ENCODE measurements around the gene THBS2. TPM values are rescaled to one million over a fixed set of nuclear protein-coding genes. Genes with fewer than 3 reads are reported as not detected.

THBS2 gene
- total and polyA plus RNA-seq, 4 donors: 5.5 to 35.4 (median 24.1) TPM

DNA sequence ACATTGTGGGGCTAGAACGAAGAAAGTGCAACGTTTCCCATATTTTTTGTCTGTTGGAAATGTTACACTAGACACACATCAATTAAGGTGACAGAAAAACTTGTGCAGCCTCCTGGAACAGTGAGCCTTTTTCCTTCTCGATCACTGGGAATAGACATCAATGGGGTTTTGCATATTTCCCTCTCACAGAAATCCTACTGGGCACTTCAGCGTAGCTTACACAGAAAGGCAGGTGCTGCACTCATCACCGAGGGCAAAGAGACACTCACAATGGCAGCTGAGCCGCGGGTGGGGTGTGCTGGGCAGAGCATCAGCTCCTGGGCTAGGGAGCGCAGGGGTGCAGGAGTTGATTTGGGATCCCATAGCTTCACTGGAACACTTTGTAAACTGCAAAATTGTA is 64.5 kb downstream of the THBS2 start:
- no peak for DNase-seq
- no peak for ATAC-seq (ENCODE audit: insufficient read depth, low FRiP score)
- Histone ChIP-seq H3K9ac (ENCODE audit: insufficient read depth in 1 of 2, low read length in 2 of 2) (no peak overlapping the region), H3K27ac (ENCODE audit: low read depth in 1 of 2, low read length in 1 of 2) (no peak overlapping the region), H3K4me1 (ENCODE audit: control insufficient read depth in 5 of 5, insufficient read depth in 5 of 5, low read length in 5 of 5) (peaks cover 0 to 9% (median 3%) of the 10 kb centered on the region in 5 donors), H3K9me3 (ENCODE audit: control insufficient read depth in 4 of 4, insufficient read depth in 3 of 4, low read length in 3 of 4) (no peaks in the 10 kb centered on the region), H3K4me3 (no peak overlapping the region), H3K27me3 (ENCODE audit: control insufficient read depth in 3 of 3, insufficient read depth in 3 of 3, low read length in 2 of 3) (no peaks in the 10 kb centered on the region), H3K36me3 (ENCODE audit: control insufficient read depth in 4 of 4, insufficient read depth in 4 of 4, low read length in 4 of 4) (no peaks in the 10 kb centered on the region)
- whole genome bisulfite sequencing, 2 donors: 74 to 83% methylated on average over 8 of the region's 8 CpGs
- TF ChIP-seq CTCF (IDR thresholded peaks at IDR 0.05; ENCODE audit: control extremely low read depth, extremely low read depth): no peak

DNA sequence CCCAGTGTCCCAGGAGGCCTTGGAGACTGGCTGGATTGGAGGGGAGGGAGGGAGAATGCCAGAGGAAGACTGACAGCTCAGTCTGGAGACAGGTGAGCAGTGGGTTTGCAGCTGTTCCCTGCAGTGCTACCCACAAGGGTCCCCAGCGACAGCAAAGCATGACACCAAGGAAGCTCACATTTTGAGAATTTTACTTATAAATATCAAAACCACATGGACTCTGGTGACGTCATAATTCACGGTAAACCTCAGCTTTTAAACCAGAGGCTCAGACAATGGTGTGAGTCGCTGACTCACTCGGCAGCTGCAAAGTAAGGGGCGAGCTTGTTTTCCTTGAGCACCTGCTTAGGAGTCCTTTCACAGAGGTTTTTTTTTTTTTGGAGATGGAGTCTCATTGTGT is 65.2 kb downstream of the THBS2 start:
- H3K36me3 ChIP-seq (ENCODE audit: control insufficient read depth in 4 of 4, insufficient read depth in 4 of 4, low read length in 4 of 4): no peaks in the 10 kb centered on the region
- ATAC-seq (ENCODE audit: insufficient read depth, low FRiP score): no peak
- no peaks in the 10 kb centered on the region for H3K9me3 ChIP-seq (ENCODE audit: control insufficient read depth in 4 of 4, insufficient read depth in 3 of 4, low read length in 3 of 4)
- 70 to 72% methylated on average over 6 of the region's 6 CpGs for whole genome bisulfite sequencing, 2 donors
- H3K4me1 ChIP-seq (ENCODE audit: control insufficient read depth in 5 of 5, insufficient read depth in 5 of 5, low read length in 5 of 5): peaks cover 0 to 9% (median 3%) of the 10 kb centered on the region in 5 donors
- H3K27me3 ChIP-seq (ENCODE audit: control insufficient read depth in 3 of 3, insufficient read depth in 3 of 3, low read length in 2 of 3): no peaks in the 10 kb centered on the region
- no peak overlapping the region for H3K27ac ChIP-seq (ENCODE audit: low read depth in 1 of 2, low read length in 1 of 2)
- DNase-seq: no peak
- H3K4me3 ChIP-seq: no peak overlapping the region
- TF ChIP-seq CTCF (IDR thresholded peaks at IDR 0.05; ENCODE audit: control extremely low read depth, extremely low read depth): no peak
- no peak overlapping the region for H3K9ac ChIP-seq (ENCODE audit: insufficient read depth in 1 of 2, low read length in 2 of 2)

DNA sequence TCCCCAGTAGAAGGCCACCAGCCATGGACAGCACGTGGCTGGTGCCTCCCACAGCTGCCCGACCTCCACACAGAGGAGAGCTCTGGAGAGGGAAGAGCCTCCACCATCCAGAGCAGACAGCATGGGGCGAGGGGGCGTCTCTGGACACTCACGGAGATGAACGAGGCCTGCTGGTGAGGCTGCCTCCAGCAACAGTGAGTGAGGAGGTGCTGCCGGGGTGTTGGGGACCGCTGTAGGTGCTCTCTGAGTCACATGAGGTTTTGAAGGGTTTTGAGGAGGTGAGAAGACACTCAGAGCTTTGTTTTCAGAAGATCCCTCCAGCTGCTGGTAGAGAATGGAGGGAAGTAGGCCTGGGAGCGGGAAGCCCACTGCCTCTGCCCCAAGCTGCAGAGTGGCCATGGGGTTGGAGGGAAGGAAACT is 65.6 kb downstream of the THBS2 start:
- H3K9ac ChIP-seq (ENCODE audit: insufficient read depth in 1 of 2, low read length in 2 of 2): no peak overlapping the region
- no peak for DNase-seq
- WGBS, 2 donors: 75 to 80% methylated on average over 9 of the region's 9 CpGs
- no peak for ATAC-seq (ENCODE audit: insufficient read depth, low FRiP score)
- H3K27me3 ChIP-seq (ENCODE audit: control insufficient read depth in 3 of 3, insufficient read depth in 3 of 3, low read length in 2 of 3): no peaks in the 10 kb centered on the region
- no peak for TF ChIP-seq CTCF (IDR thresholded peaks at IDR 0.05; ENCODE audit: control extremely low read depth, extremely low read depth)
- no peak overlapping the region for H3K27ac ChIP-seq (ENCODE audit: low read depth in 1 of 2, low read length in 1 of 2)
- peaks cover 0 to 9% (median 3%) of the 10 kb centered on the region in 5 donors for H3K4me1 ChIP-seq (ENCODE audit: control insufficient read depth in 5 of 5, insufficient read depth in 5 of 5, low read length in 5 of 5)
- H3K9me3 ChIP-seq (ENCODE audit: control insufficient read depth in 4 of 4, insufficient read depth in 3 of 4, low read length in 3 of 4): no peaks in the 10 kb centered on the region
- no peaks in the 10 kb centered on the region for H3K36me3 ChIP-seq (ENCODE audit: control insufficient read depth in 4 of 4, insufficient read depth in 4 of 4, low read length in 4 of 4)
- no peak overlapping the region for H3K4me3 ChIP-seq

DNA sequence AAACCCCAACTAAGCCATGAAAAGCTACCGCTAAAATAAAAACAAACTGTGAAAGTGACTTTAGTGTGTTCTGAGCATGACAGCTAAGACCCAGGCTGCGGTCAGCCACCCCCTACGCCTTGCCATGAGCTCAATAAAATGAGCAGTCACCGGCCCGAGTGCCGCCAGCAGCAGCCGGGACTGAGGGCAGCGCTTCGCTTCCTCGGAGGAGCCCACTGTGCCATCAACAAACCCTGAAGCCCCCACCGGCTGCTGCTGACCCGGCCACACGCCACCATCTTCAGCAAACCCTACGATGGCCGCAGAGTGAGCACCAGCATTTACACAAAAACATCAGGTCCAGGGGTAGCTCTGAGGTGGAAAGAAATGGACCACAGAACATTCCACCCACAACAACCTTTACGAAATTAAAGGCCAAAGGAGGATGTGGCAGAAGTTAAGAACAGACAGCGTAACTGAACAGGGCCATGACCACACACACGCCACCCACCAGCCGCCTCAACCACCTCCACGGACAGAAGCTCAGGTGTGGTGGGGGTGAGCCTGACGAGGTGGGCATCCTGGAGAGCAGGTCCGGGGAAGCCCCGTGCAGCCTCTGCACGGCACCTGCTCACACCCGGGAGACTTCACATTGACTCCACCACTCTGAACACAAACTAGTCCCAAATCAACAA is 67.0 kb downstream of the THBS2 start:
- H3K27ac ChIP-seq (ENCODE audit: low read depth in 1 of 2, low read length in 1 of 2): no peak overlapping the region
- no peak overlapping the region for H3K4me3 ChIP-seq
- no peaks in the 10 kb centered on the region for H3K9me3 ChIP-seq (ENCODE audit: control insufficient read depth in 4 of 4, insufficient read depth in 3 of 4, low read length in 3 of 4)
- TF ChIP-seq CTCF (IDR thresholded peaks at IDR 0.05; ENCODE audit: control extremely low read depth, extremely low read depth): no peak
- H3K9ac ChIP-seq (ENCODE audit: insufficient read depth in 1 of 2, low read length in 2 of 2): no peak overlapping the region
- no peaks in the 10 kb centered on the region for H3K27me3 ChIP-seq (ENCODE audit: control insufficient read depth in 3 of 3, insufficient read depth in 3 of 3, low read length in 2 of 3)
- WGBS, 2 donors: 91 to 93% methylated on average over 25 of the region's 25 CpGs
- no peaks in the 10 kb centered on the region for H3K36me3 ChIP-seq (ENCODE audit: control insufficient read depth in 4 of 4, insufficient read depth in 4 of 4, low read length in 4 of 4)
- ATAC-seq (ENCODE audit: insufficient read depth, low FRiP score) (no peak), DNase-seq (no peak)
- peaks cover 0 to 9% (median 3%) of the 10 kb centered on the region in 5 donors for H3K4me1 ChIP-seq (ENCODE audit: control insufficient read depth in 5 of 5, insufficient read depth in 5 of 5, low read length in 5 of 5)

Measured in lung (tissue), 12 donors.